ENCODE results near the gene BRD4.

BRD4 gene

DNA sequence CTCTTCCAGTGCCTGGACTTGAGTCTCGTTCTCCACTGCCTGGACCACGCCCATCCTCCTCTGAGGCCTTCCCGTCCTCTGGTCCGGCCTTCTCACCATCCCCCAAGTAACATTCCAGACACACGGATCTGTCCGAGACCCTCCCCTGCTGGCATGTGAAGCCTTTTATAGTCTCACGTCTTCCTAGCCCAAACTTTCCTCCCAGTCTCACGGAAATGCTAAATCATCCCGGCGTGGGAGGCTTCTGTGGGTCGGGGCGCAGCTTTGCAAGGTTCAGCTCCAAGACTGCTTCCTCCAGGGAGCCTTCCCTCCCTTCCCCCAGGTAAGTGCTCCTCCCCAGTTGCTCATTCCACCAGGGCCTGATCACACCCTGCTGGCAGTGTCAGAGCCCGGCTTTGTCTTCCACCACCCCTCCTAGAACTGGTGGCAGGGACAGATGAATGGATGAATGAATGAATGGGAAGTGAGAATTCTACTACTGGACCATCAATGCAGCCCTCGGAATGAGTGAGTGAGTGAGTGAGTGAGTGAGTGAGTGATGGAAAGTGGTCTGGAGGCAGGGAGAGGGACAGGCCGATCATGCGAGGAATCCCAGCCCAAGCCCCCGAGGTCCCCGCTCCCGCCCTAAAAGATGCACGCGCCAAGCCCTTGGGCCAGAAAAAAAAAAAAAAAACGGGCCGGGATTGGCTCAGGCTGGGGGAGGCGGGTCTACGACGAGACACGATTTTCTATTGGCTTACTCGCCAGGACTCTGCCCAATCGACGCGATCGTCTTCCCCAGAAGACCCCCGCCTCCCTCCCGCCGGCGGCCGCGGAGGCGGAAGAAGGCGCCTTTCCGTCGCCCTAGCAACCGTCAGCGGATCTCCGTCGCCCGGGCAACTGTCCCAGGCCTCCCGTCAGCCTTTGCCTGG lies 109.3 kb downstream of the BRD4 start:
- peak; percentile 83 for DNase-seq

DNA sequence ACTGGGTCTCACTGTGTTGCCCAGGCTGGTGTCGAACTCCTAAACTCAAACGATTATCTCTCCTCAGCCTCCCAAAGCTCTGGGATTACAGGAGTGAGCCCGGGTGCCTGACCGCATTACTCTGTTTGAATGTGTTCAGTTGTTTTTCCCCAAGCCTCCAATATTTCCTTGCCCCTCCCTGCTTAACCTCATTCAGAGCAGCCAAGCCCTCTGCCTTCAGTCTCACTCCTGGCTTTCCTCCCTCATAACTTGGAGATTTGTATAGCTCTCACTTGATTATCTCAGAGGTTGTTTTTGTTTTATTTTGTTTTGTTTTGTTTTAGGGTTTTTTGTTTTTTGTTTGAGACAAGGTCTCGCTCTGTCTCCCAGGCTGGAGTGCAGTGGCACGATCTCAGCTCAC lies 111.5 kb downstream of the BRD4 start:
- no peak for DNase-seq

DNA sequence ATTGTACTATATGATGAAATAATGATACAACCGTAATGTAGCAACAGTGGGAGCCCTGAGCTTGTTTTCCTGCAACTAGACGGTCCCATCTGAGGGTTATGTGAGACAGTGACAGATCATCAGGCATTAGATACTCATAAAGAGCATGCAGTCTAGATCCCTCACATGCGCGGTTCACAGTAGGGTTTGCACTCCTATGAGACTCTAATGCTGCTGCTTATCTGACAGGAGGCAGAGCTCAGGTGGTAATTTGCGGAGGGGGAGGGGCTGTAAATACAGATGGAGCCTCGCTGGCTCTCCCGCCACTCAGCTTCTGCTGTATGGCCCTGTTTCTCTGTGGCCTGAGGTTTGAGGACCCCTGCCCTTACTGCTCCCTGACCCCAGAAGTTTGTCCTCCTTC lies 113.8 kb downstream of the BRD4 start:
- no peak for DNase-seq

DNA sequence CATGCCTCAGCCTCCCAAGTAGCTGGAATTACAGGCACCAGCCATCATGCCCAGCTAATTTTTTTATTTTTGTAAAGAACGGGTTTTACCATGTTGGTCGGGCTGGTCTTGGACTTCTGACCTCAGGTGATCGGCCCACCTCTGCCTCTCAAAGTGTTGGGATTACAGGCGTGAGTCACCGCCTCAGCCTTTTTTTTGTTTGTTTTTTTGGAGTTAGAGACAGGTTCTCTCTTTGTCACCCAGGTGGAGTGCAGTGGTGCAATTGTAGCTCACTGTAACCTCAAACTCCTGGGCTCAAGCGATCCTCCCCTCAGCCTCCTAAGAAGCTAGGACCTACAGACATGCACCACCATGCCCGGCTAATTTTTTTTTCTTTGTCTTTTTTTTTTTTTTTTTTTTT lies 116.0 kb downstream of the BRD4 start:
- no peak for DNase-seq

DNA sequence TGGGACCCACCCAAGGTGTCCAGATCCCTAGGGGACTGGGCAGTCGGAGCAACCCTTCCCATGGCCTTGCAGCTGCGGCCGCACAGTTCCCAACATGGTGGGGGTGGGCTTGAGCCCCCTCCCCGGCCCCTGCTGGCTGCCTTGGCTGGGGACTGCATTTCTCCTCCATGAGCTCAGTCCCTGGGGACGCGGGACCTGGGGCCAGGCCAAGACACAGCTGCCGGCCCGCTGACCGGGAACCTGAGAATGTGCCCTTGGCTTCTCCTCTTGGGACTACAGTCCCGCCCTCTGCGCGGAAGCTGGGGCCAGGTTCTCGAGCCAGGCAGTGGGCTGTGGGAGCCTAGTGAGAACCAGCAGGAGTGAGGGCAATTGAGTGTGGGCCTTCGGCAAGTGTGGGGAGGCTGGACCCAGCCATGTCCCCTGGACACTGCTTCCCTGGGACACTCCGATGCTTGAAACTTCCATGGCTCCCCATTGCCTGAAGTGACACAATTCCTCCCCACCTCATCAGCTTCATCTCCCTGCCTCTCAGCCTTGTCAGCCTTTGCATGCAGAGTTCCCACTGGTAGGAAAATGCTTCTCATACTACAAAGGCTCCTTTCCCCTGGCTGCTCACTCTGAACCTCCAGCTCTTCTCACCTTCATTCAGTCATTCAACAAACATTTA lies 118.5 kb downstream of the BRD4 start:
- no peak for DNase-seq

DNA sequence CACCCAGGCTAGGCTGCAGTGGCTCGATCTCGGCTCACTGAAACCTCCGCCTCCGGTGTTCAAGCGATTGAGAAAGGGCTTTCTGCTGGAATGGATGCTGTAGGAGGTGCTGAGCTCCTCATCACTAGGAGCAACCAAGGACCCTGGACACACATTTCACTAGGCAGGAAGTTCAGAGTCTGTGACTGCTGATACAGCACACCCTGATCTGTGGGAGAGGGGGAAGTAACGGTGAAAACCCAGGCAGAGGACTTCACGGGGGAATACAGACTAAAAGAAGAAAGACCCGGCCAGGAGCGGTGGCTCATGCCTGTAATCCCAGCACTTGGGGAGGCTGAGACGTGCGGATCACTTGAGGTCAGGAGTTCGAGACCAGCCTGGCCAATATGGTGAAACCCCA lies 119.6 kb downstream of the BRD4 start:
- no peak for DNase-seq

DNA sequence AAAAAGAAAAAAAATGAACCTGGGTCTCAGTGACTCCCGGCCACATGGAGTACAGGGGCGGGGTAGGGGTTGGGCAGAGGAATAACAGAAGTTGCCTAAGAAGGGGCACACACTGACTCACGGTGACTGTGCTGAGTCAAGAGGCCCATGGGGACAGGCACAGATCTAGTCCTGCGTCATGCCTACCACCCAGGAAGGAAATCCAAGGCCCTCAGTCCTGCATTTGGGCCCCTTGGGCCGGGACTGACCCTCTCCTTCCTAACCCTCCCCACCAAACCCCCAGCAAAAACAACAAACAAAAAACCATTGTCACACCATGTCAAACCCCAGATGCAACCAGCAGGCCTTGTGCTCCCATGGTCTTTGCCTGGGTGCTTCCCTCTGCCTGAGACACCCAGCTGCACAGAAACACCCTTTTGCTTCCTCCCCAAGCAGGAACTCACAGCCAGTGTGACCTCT lies 122.0 kb downstream of the BRD4 start:
- peak; percentile 13 for DNase-seq

DNA sequence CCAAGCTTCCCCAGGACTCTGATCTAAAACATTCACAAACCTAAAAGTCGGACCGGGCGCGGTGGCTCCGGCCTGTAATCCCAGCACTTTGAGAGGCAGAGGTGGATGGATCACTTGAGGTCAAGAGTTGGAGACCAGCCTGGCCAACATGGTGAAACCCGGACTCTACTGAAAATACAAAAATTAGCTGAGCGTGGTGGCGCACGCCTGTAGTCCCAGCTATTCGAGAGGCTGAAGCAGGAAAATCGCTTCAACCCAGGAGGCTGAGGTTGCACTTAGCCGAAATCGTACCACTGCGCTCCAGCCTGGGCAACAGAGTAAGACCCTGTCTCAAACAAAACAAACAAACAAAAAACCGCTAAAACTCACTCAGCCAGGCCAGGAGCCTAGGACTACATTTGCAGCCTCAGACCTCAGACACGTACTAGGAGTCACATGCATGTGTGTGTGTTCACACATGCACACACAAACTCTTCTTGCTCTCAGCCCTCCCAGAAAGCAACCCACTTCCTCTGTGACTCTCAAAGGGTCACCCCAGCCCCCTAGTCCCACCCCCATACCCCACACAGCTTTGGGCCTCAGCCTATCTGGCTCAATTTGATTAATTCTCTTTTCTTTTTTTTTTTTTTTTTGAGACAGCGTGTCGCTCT lies 130.8 kb downstream of the BRD4 start:
- no peak for DNase-seq

DNA sequence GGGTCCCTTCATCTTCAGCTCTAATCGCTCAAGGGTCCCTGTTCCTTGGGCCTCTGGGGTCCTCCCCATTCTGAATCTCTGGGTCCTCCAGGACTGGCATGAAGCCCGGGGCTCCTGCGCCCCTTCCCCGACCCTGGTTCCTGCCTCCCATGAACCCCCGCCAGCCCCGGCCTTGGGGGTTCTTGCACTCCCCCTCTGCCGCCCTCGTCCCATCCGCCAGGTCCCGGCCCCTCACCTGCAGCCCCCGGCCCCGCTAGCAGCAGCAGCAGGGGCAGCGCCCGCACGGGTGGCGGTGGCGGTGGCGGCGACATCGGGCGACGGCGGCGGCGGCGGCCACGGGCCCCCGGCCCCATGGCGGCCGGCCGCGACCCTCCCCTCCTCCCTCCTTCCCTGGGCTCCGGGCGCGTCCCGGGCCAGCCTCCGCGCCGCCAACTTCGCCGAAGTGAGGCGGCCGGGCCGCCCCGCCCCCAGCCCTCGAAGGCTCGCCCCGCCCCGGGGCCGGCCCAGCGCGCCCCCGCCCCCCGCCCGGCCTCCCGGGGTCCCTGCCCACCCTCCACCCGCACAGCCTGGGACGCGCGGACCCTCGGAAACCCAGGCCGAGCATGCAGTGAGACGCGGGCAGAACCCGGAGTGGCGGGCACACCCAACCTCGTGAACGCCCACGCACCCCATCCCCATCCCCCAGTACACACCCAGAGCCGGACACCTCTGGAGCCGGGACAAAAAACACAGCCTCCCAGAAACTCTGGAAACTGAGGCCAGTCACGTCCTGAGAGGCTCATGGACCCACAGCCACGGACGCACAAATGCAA lies 131.6 kb downstream of the BRD4 start, which contains the start of gene NOTCH3:
Gene NOTCH3, minus strand, starts transcription at position 443 of the 812 bp plus-strand sequence. Its CDS starts 90 bp downstream, at position 353.
- no peak for DNase-seq

DNA sequence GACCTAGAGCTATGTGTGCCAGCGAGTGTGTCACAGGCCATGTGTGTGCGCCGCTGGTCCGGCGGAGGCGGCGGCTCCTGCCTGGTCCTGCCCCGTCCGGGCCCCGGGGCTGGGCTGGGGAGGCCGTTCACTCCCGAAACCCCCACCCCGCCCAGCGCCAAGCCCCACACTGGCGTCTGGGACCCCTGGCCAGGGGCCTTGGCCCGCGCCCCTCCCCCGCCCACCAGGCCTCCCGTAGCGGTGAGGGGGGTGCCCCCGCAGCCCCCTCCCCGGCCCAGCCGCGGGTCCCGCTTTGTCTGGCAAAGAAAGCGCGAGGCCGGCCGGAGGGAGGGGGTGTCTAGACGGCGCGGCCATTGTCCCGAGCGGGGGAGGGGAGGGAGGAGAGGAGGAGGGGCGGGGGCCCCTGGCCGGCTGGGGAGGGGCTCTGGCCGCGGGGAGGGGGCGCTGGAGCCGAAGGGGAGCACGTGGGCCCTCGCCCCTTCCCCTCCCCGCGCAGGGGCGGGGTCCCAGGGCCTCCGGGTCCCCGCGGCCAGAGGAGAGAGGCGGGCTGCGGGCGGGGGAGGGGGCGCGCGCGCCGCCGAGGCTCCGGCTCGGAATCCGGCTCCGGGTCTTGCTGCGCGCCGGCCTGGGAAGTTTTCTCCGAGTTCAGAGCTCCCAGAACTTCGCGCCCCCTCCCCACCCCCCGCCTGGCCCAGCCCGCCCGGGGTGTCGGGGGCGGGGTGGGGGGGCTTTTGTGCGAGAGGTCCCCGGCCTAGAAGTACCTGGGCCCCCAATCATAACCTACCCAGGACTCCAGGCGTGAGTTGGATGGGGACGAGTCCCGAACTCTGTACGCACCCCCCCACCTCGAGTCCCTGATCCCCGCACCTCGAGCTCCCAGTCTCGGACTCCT lies 132.4 kb downstream of the BRD4 start:
- no peak for DNase-seq

DNA sequence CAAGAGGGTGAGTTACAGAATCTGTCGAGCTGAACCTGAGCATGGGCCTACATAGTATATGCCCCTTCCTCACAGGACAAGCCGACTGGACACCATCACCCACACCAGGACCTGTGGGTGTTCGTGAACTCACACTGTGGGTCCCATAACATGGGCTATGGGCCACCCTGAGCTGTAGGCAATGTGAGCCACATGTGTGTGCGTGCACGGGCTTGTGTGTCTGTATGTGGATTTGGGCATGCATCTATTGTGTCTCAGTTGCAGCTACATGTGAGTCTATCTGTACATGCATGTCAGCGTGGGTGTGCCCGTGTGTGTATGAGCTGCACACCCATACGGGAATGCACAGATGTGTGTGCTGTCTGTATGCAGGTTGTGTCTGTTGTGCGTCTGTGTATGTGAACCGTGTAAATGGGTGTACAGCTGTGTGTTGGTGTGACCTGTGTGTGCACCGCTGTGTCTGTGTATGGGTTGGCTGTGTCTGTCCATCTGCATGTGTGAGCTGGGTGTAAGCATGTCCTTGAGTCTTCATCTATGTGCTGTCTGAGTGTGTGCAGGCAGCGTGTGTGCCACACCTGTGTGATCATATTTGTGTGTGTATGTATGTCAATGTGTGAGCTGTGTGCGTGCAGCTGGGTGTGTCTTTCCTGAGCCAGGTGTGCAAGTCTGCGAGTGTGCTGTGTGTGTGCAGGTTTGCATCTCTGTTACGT lies 133.2 kb downstream of the BRD4 start:
- DNase-seq = no peak

DNA sequence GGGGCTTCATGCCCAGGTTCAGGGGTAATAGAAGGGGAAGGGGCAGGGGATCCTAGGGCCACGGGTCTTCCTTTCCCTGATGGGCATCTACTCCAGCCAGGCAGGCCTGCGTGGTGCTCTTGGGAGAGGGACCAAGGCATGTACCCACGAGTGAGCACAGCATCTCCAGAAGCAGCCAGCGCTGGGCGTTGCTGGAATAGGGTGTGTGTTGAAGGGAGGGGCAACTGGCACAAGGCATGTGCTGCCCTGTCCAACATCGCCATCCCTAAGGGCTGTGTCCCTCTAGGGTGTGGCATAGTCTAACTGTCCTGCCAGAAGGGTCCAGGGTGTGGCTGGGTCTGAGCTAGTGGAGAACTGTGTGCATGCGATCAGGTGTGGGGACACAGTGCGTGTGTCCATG lies 134.4 kb downstream of the BRD4 start:
- no peak for DNase-seq

DNA sequence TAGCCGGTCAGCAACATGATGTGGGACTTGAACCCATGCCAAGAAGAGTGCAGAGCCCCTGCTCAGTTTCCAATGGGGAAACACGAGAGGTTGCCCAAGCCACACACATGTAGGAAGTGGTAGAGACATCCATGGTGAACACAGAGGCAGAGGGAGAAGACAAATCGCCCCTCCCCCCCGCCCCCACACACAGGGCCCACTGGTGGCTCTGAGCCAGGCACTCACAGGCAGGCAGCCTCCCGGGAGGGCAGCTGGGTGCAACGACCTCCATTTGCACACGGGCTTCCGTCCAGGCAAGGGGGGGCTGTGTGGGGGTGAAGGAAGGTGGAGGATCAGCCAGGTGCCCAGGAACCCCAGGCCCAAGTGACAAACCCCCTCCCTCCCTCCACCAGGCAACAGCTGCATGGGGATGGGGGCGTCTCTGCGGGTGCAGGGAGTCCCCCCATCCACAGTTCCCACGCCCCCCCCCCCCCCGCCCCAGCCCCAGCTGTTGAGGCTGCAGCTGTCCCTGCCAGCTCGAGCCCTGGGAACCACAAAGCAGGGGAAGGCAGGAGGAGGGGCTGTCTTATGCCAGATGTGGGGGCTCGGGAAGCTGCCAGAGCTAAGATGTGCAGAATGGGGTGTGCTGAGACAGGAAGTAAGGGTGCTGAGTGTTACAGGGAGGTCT lies 134.9 kb downstream of the BRD4 start:
- DNase-seq = no peak

DNA sequence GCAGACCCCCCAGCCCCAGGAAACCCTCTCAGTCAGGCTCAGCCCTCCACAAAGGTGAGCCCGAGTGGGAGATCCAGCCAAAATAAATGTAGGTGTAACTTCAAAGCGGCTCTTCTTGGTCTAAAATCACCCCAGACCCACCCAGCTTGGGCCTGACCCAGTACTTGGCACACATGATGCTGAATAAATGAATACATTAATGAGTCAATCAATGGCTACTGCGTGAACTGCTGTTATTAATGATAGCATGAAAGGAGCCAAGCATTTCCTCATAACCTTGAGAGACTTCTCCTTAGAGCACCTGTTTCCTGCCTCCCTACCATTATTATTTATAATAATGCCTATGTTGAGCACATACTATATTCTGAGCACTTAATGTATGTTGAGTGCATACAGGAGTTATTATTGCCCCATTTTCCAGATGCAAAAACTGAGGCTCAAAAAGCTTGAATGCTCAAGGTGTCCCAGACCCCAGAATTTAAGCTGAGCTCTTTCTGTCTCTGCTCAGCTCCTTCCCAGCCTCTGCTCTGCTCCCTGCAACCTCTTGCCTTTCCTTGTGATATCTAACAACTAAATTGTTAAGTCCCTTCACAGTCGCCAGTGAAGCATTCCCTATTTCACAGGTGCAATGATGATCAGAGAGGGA lies 135.9 kb downstream of the BRD4 start:
- no peak for DNase-seq

DNA sequence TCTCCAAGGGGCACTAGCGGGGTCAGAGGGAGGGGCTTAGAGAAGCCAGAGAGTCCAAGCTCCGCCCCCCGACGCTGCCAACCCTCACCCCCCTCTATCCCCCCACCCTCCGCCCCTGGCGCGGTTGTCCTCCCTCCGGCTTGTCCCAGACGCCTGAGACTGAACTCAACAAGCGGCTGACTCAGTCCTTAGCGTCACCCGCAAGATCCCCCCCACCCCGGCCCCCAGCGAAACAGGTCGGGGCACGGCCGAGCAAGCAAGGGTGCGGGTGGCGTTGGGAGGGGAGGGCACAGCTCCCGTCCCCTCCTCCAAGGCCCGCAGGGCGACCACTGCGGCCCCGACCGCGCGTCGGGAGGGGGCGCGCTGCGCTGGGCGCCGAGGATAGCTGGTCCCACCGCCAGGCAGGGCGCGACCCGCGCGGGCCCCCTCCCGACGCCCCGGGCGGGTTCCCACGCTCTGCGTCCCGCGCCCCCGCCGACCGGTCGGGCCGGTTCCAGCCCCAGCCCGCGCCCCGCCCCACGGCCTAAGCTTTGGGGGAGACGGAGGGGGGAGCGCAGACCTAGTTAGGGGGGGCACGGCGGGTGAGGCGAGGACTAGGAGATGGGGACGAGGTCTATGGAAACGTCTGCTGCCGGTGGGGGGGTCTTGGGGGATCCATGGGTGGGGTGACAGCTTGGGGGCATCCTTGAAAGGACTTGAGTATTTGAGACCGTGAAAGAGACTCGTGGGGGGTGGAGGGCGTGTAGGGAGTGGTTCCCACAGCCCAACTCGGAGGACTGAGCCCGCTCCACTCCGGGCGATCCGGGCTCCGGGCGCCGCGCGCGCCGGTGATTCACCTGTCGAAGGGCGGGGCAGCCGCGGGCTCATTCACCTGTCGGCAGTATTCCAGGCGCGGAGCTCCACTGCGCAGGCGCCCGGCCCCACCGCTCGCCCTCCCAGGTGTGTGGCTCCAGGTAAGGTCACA lies 136.7 kb downstream of the BRD4 start:
- DNase-seq = no peak

DNA sequence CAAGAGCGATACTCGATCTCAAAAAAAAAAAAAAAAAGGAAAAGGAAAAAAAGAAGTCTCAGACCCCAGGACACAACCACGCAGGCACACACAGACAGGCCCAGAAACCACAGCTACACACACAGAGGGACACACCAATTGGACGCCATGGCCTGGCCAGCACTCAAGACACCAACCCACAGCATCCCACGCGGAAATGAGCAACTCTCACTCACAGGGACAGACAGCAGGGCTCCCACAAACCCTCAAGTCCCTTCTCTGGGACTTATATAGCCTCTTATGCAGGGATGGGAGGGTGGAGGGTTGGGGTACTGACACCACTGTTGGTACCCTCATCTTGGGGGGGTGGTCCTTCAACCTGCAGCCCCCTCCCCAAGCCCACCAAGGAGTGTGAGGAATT lies 137.4 kb downstream of the BRD4 start:
- DNase-seq = no peak

DNA sequence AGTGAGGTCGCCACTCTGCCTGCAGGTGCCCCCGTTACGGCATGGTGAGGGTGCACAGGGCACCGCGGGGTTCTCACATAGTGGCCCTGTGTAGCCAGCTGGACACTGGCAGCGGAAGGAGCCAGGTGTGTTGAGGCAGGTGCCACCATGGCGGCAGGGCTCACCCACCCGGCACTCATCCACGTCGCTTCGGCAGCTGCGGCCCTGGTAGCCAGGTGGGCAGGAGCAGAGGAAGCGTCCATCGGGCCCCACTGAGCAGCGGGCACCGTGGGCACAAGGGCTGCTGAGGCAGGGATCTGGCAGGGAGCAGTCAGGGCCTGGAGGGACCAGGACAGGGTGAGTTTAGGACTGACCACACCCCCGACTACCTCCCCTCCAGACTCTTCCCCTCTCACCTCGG lies 140.4 kb downstream of the BRD4 start:
- DNase-seq = no peak

DNA sequence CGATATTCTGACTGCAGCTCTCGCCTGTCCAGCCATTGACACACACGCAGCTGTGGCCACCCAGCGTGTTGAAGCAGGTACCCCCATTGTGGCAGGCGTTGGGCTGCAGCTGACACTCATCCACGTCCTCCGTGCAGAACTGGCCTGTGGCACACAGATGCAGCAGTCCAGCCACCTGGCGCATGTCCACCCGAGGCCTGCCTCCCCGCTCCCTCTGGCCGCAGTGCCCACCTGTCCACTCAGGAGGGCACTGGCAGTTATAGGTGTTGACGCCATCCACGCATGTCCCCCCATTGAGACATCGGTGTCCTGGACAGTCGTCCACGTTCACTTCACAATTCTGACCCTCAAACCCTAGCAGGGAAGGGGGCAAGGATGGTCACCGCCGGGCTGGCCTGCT lies 140.8 kb downstream of the BRD4 start:
- DNase-seq = no peak

DNA sequence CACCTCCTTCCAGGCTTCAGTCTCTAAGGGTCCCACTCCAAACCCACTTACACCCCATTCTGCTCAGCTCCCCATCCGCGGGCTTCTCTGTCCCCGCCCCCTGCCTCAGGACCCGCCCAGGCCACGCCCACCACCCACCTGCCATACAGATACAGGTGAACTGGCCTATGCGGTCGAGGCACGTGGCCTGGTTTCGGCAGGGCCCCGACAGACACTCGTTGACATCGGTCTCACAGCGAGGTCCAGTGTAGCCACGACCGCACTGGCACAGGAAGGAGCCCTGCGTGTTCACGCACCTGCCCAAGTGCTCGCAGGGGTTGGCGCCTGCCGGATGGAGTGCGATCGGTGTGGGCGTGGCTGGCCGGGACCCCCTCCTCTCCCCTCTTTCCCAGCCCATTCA lies 143.5 kb downstream of the BRD4 start:
- DNase-seq = no peak

Measured in CD4-positive, alpha-beta T cell treated with Interleukin-17A for 1 hour (primary cell).